Kidney capillary endothelial cell (primary cell): ENCODE measurements around the gene TMEM18.

ENCODE experiments used
- DNase-seq: peaks from one replicate; pipeline ENCODE4 v3.0.0-alpha.2; 2018; ENCODE audit warnings: low spot score

TMEM18 gene

GRCh38 chr2:633371-633770, 43.8 kb downstream of the TMEM18 start:
- DNase-seq: no peak

- DNase-seq: no peak
These were observed 44.7 kb downstream of the TMEM18 start for GRCh38 chr2:632471-632870.

GRCh38 chr2:631741-632140, 45.5 kb downstream of the TMEM18 start:
- no peak for DNase-seq

- no peak for DNase-seq
These were observed 46.5 kb downstream of the TMEM18 start for GRCh38 chr2:630451-631320.

GRCh38 chr2:629961-630360, 47.2 kb downstream of the TMEM18 start:
- no peak for DNase-seq

GRCh38 chr2:628651-629050, 48.6 kb downstream of the TMEM18 start:
- DNase-seq: no peak

- no peak for DNase-seq
These were observed 49.2 kb downstream of the TMEM18 start for GRCh38 chr2:627926-628560.

GRCh38 chr2:627340-627709, 49.9 kb downstream of the TMEM18 start:
- DNase-seq: no peak

- DNase-seq: no peak
These were observed 50.5 kb downstream of the TMEM18 start for GRCh38 chr2:626491-627339.

- DNase-seq: no peak
These were observed 51.5 kb downstream of the TMEM18 start for GRCh38 chr2:625415-626333.

GRCh38 chr2:624551-625347, 52.5 kb downstream of the TMEM18 start:
- DNase-seq: no peak

GRCh38 chr2:624096-624495, 53.1 kb downstream of the TMEM18 start:
- DNase-seq: no peak

- DNase-seq: no peak
These were observed 53.9 kb downstream of the TMEM18 start for GRCh38 chr2:623130-623922.

GRCh38 chr2:622357-622756, 54.8 kb downstream of the TMEM18 start:
- DNase-seq: no peak

GRCh38 chr2:621303-622099, 55.7 kb downstream of the TMEM18 start:
- DNase-seq: no peak

GRCh38 chr2:620471-621302, 56.5 kb downstream of the TMEM18 start:
- DNase-seq: no peak

- DNase-seq: no peak
These were observed 57.2 kb downstream of the TMEM18 start for GRCh38 chr2:620004-620403.

- no peak for DNase-seq
These were observed 58.7 kb downstream of the TMEM18 start for GRCh38 chr2:618422-618990.
